ENCODE results near the gene GPHB5. TPM values are rescaled to one million over a fixed set of nuclear protein-coding genes. Genes with fewer than 3 reads are reported as not detected.
A peak's percentile ranks its signal among the peaks of the same experiment; 100 is the strongest.
"Not testable (repeated sequence)": the region's sequence is repeated elsewhere in the genome, so short reads cannot be mapped to it uniquely, and the experiment has no call there.

GPHB5 gene
- polyA plus RNA-seq, 3 donors = not detected

DNA sequence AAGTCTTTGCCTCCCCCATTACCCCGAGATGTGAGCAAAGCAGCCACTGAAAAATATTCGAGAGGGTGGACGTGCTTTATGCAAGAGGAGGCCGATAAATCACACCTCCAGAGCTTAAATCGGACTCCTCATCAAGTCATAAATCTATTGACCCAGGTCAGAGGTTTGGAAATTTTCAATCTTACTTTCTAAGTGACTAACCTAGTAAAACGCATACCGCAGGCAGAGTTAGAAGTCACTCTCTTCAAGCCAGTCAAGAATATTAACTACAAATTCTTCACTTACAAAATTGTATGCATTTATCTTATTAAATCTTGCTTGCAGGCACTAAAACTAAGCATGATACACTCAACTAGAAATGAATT, 34.9 kb downstream of the GPHB5 start:
- H3K27ac ChIP-seq (ENCODE audit: low read depth in 1 of 2, low read length in 2 of 2) = no peak overlapping the region
- no peaks in the 10 kb centered on the region for H3K36me3 ChIP-seq (replicated peaks in 1 of 2; ENCODE audit: control insufficient read depth in 1 of 2, insufficient read depth in 2 of 2, low read length in 2 of 2)
- no peak overlapping the region for H3K9ac ChIP-seq (ENCODE audit: insufficient read depth, low read length, poor library complexity, severe bottlenecking)
- no peak overlapping the region for H3K4me2 ChIP-seq (replicated peaks; ENCODE audit: extremely low read depth, low read length, poor library complexity, severe bottlenecking)
- no peak for DNase-seq
- Mint-ChIP-seq H3K4me1 (no peaks in the 10 kb centered on the region), H3K36me3 (no peaks in the 10 kb centered on the region), H3K27ac (no peak overlapping the region), H3K27me3 (ENCODE audit: low read depth in 3 of 3) (peaks cover 0 to 5% (median 1%) of the 10 kb centered on the region in 3 donors), H3K9me3 (no peaks in the 10 kb centered on the region), H3K4me3 (no peak overlapping the region)
- H3K79me2 ChIP-seq (ENCODE audit: insufficient read depth, low read length) = no peaks in the 10 kb centered on the region
- TF ChIP-seq CTCF (IDR thresholded peaks at IDR 0.05) = no peak
- WGBS (ENCODE audit: insufficient coverage) = 91% methylated on average over 5 of the region's 7 CpGs
- H3K9me3 ChIP-seq (replicated peaks in 1 of 2; ENCODE audit: control insufficient read depth in 1 of 2, insufficient read depth in 1 of 2, low read length in 2 of 2) = no peaks in the 10 kb centered on the region
- intact Hi-C loops (cut with micrococcal nuclease) = no loop called here
- H3K4me3 ChIP-seq (replicated peaks in 1 of 3; ENCODE audit: low read depth in 2 of 3, low read length in 3 of 3) = no peak overlapping the region
- no peak overlapping the region for H2AFZ ChIP-seq (ENCODE audit: insufficient read depth, low read depth, low read length, poor library complexity, severe bottlenecking)
- H3K27me3 ChIP-seq (ENCODE audit: control insufficient read depth in 2 of 2, insufficient read depth in 2 of 2, low read length in 2 of 2) = peaks cover 0 to 3% of the 10 kb centered on the region in 2 donors
- no peaks in the 10 kb centered on the region for H4K20me1 ChIP-seq (ENCODE audit: insufficient read depth, low read length)
- no peaks in the 10 kb centered on the region for H3K4me1 ChIP-seq (ENCODE audit: control insufficient read depth in 1 of 2, insufficient read depth in 2 of 2, low read length in 2 of 2)

DNA sequence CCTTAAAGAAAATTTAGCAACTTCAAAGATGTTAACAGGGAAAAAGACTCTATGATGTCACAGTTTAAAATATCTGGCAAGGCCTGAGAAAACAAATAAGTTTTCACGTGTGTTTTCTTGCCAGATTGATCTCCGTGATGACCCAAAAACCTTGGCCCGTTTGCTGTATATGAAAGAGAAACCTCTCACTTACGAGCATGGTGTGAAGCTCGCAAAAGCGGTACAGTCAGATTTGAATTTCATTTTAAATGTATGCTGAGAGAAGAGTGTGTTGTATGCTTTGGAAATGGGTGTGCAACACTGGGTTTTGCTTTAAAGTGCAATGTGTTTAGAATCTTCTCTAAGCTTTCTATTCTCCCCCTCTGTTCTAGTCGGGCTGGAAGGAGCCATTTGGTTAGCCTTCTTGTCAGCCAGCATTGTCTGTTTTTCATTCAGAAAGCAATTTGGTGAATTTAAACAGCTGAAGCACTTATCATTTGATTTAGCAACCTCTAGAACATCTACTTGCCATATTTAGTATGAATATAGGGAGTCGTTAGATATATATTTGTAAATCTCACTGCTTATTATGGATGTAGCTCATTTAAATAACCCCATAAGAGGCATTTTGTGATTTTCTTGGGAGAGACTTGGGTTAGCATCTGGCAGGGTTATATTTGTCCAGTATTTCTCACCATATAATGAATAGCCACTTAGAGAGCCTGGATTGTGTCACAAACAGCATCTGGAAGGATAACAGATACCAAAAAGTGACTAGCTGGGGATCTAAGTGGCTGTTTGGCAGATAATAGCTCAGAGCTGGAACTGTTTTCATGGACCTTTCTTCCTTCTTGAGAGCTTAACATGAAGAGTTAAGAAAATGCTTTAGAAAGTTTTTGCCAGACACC, 35.5 kb downstream of the GPHB5 start:
- H3K4me3 ChIP-seq (replicated peaks in 1 of 3; ENCODE audit: low read depth in 2 of 3, low read length in 3 of 3) = no peak overlapping the region
- peaks cover 0 to 5% (median 1%) of the 10 kb centered on the region in 3 donors for H3K27me3 Mint-ChIP-seq (ENCODE audit: low read depth in 3 of 3)
- H3K79me2 ChIP-seq (ENCODE audit: insufficient read depth, low read length) = no peaks in the 10 kb centered on the region
- H3K27ac Mint-ChIP-seq = no peak overlapping the region
- H3K4me2 ChIP-seq (replicated peaks; ENCODE audit: extremely low read depth, low read length, poor library complexity, severe bottlenecking) = no peak overlapping the region
- no peak overlapping the region for H3K9ac ChIP-seq (ENCODE audit: insufficient read depth, low read length, poor library complexity, severe bottlenecking)
- no peak overlapping the region for H3K4me3 Mint-ChIP-seq
- no peaks in the 10 kb centered on the region for H4K20me1 ChIP-seq (ENCODE audit: insufficient read depth, low read length)
- peaks cover 0 to 3% of the 10 kb centered on the region in 2 donors for H3K27me3 ChIP-seq (ENCODE audit: control insufficient read depth in 2 of 2, insufficient read depth in 2 of 2, low read length in 2 of 2)
- intact Hi-C loops (cut with micrococcal nuclease) = no loop called here
- no peaks in the 10 kb centered on the region for H3K9me3 Mint-ChIP-seq
- 90% methylated on average over 6 of the region's 8 CpGs for WGBS (ENCODE audit: insufficient coverage)
- no peaks in the 10 kb centered on the region for H3K36me3 ChIP-seq (replicated peaks in 1 of 2; ENCODE audit: control insufficient read depth in 1 of 2, insufficient read depth in 2 of 2, low read length in 2 of 2)
- no peaks in the 10 kb centered on the region for H3K36me3 Mint-ChIP-seq
- H3K9me3 ChIP-seq (replicated peaks in 1 of 2; ENCODE audit: control insufficient read depth in 1 of 2, insufficient read depth in 1 of 2, low read length in 2 of 2) = no peaks in the 10 kb centered on the region
- H3K4me1 ChIP-seq (ENCODE audit: control insufficient read depth in 1 of 2, insufficient read depth in 2 of 2, low read length in 2 of 2) = no peaks in the 10 kb centered on the region
- no peak overlapping the region for H3K27ac ChIP-seq (ENCODE audit: low read depth in 1 of 2, low read length in 2 of 2)
- TF ChIP-seq CTCF (IDR thresholded peaks at IDR 0.05) = no peak
- no peaks in the 10 kb centered on the region for H3K4me1 Mint-ChIP-seq
- H2AFZ ChIP-seq (ENCODE audit: insufficient read depth, low read depth, low read length, poor library complexity, severe bottlenecking) = no peak overlapping the region
- DNase-seq = no peak

- H3K9me3 Mint-ChIP-seq; H3K4me1 Mint-ChIP-seq; H3K36me3 ChIP-seq (replicated peaks in 1 of 2; ENCODE audit: control insufficient read depth in 1 of 2, insufficient read depth in 2 of 2, low read length in 2 of 2); H2AFZ ChIP-seq (ENCODE audit: insufficient read depth, low read depth, low read length, poor library complexity, severe bottlenecking); DNase-seq; H4K20me1 ChIP-seq (ENCODE audit: insufficient read depth, low read length); H3K9me3 ChIP-seq (replicated peaks in 1 of 2; ENCODE audit: control insufficient read depth in 1 of 2, insufficient read depth in 1 of 2, low read length in 2 of 2); H3K79me2 ChIP-seq (ENCODE audit: insufficient read depth, low read length); H3K4me3 ChIP-seq (replicated peaks in 1 of 3; ENCODE audit: low read depth in 2 of 3, low read length in 3 of 3); H3K27me3 Mint-ChIP-seq (ENCODE audit: low read depth in 3 of 3); intact Hi-C loops (cut with micrococcal nuclease); H3K9ac ChIP-seq (ENCODE audit: insufficient read depth, low read length, poor library complexity, severe bottlenecking); H3K4me2 ChIP-seq (replicated peaks; ENCODE audit: extremely low read depth, low read length, poor library complexity, severe bottlenecking); H3K4me1 ChIP-seq (ENCODE audit: control insufficient read depth in 1 of 2, insufficient read depth in 2 of 2, low read length in 2 of 2); H3K27ac Mint-ChIP-seq; H3K36me3 Mint-ChIP-seq; H3K27me3 ChIP-seq (ENCODE audit: control insufficient read depth in 2 of 2, insufficient read depth in 2 of 2, low read length in 2 of 2); H3K27ac ChIP-seq (ENCODE audit: low read depth in 1 of 2, low read length in 2 of 2): not testable (repeated sequence)
- H3K4me3 Mint-ChIP-seq = peak overlapping the region in 1 of 2 donors; percentile 22
- 93% methylated on average over 3 of the region's 4 CpGs for WGBS (ENCODE audit: insufficient coverage)
Observed at GRCh38 chr14:63279933-63280332, 38.8 kb downstream of the GPHB5 start.

All from CD14-positive monocyte (primary cell).